B cell (primary cell): Measurements from ENCODE around the gene ZDHHC11. TPM values are rescaled to one million over a fixed set of nuclear protein-coding genes. Genes with fewer than 3 reads are reported as not detected.

Source experiments
- ATAC-seq: fragments of 200-7000 bp; cut with Tn5 transposase; one replicate; pipeline ENCODE4 v1.10.0; 2021; ENCODE audit warnings: low read depth, mild to moderate bottlenecking, moderate number of reproducible peaks, moderate library complexity
- CTCF ChIA-PET: fragments of 350-600 bp; sonication (Branson Sonifier 250); formaldehyde crosslinking; loops from one replicate; lab custom pipeline; 2021; ENCODE audit warnings: antibody characterized with exemption, inconsistent platforms; lab: Charles Lee
- POLR2A ChIA-PET: fragments of 350-600 bp; sonication (Branson Sonifier 250); formaldehyde crosslinking; loops from one replicate; lab custom pipeline; 2021; ENCODE audit warnings: antibody characterized with exemption; lab: Charles Lee
- DNase-seq: peaks from one replicate; pipeline ENCODE4 v3.0.0; 2013
- H2AFZ ChIP-seq: 2 replicates; pipeline ENCODE4 v1.6.1; 2012; ENCODE audit warnings: mild to moderate bottlenecking, low read depth, low read length; ENCODE audit not compliant: insufficient read depth, poor library complexity, severe bottlenecking
- H3K27ac ChIP-seq, 2 donors: 1 replicate in 1 of 2; 2 replicates in 1 of 2; pipeline ENCODE4 v1.5.1; 2012 to 2013; ENCODE audit warnings: low read length in 2 of 2, mild to moderate bottlenecking in 2 of 2, moderate library complexity in 1 of 2
- H3K27me3 ChIP-seq, 4 experiments: fragments of 200-600 bp in 1 of 4; sonication (generic) in 1 of 4; replicated peaks in 1 of 4; 1 replicate in 2 of 4; 2 replicates in 2 of 4; pipeline versions ENCODE4 v1.6.1 to v1.7.0; 2013 to 2016; ENCODE audit warnings: low read length in 3 of 4, mild to moderate bottlenecking in 2 of 4, mixed read lengths in 1 of 4, moderate library complexity in 1 of 4; ENCODE audit not compliant: insufficient read depth in 4 of 4, control insufficient read depth in 3 of 4; ENCODE audit errors: control extremely low read depth in 1 of 4
- H3K36me3 ChIP-seq, 2 experiments: replicated peaks in 1 of 2; 1 replicate in 1 of 2; 2 replicates in 1 of 2; pipeline versions ENCODE4 v1.6.1 to v1.7.1; 2013; ENCODE audit warnings: low read length in 1 of 2; ENCODE audit not compliant: insufficient read depth in 2 of 2, control insufficient read depth in 1 of 2; ENCODE audit errors: control extremely low read depth in 1 of 2, extremely low read depth in 1 of 2
- H3K4me1 ChIP-seq, 2 donors: fragments of 200-600 bp in 1 of 2; sonication (generic) in 1 of 2; 1 replicate in 1 of 2; 2 replicates in 1 of 2; pipeline versions ENCODE4 v1.5.1 to v1.6.1; 2013 to 2017; ENCODE audit warnings: low read length in 2 of 2; ENCODE audit not compliant: control insufficient read depth in 2 of 2, insufficient read depth in 2 of 2
- H3K4me2 ChIP-seq: replicated peaks from 2 replicates; pipeline ENCODE3; 2012; ENCODE audit warnings: mild to moderate bottlenecking, low read depth, low read length; ENCODE audit not compliant: poor library complexity, severe bottlenecking
- H3K4me3 ChIP-seq, 5 experiments: fragments of 200-600 bp in 1 of 5; sonication (generic) in 1 of 5; 1 replicate in 3 of 5; 2 replicates in 2 of 5; pipeline versions ENCODE4 v1.5.1 to v1.7.0; 2011 to 2016; ENCODE audit warnings: low read length in 4 of 5, mild to moderate bottlenecking in 4 of 5, low read depth in 2 of 5, control low read depth in 1 of 5, moderate library complexity in 1 of 5; ENCODE audit not compliant: insufficient read depth in 1 of 5; ENCODE audit errors: control extremely low read depth in 1 of 5, extremely low read depth in 1 of 5
- H3K79me2 ChIP-seq: fragments of 200-600 bp; sonication (generic); one replicate; pipeline ENCODE4 v1.6.0; 2016; ENCODE audit warnings: low read length; ENCODE audit not compliant: control insufficient read depth, insufficient read depth
- H3K9ac ChIP-seq: fragments of 200-600 bp; sonication (generic); 2 replicates; pipeline ENCODE4 v1.6.1; 2017; ENCODE audit warnings: mild to moderate bottlenecking, low read length, moderate library complexity
- H3K9me3 ChIP-seq, 3 donors: one replicate each; pipeline versions ENCODE4 v1.6.1 to v1.7.1; 2013; ENCODE audit warnings: low read length in 2 of 3; ENCODE audit not compliant: control insufficient read depth in 2 of 3, insufficient read depth in 1 of 3; ENCODE audit errors: control extremely low read depth in 1 of 3
- H4K20me1 ChIP-seq: 2 replicates; pipeline ENCODE4 v1.6.0; 2012; ENCODE audit warnings: mild to moderate bottlenecking, low read length; ENCODE audit not compliant: insufficient read depth, control insufficient read depth, poor library complexity, severe bottlenecking
- H3K27ac Mint-ChIP-seq: one replicate; pipeline ENCODE4 v1.8.0; 2021; ENCODE audit warnings: mixed read lengths
- H3K27me3 Mint-ChIP-seq: one replicate; pipeline ENCODE4 v1.8.0; 2021; ENCODE audit warnings: mixed read lengths
- H3K4me1 Mint-ChIP-seq: one replicate; pipeline ENCODE4 v1.8.0; 2021; ENCODE audit warnings: mixed read lengths
- H3K4me3 Mint-ChIP-seq: one replicate; pipeline ENCODE4 v1.8.0; 2021; ENCODE audit warnings: mixed read lengths
- H3K9me3 Mint-ChIP-seq: one replicate; pipeline ENCODE4 v1.8.0; 2022; ENCODE audit warnings: mixed read lengths; ENCODE audit not compliant: insufficient read depth
- EZH2 ChIP-seq: IDR thresholded peaks from 2 replicates; pipeline ENCODE4 v1.6.1; 2012; ENCODE audit warnings: borderline replicate concordance, low read depth, mild to moderate bottlenecking, moderate library complexity, low read length; ENCODE audit not compliant: insufficient read depth, poor library complexity, severe bottlenecking
- WGBS: methylation state at CpG from one replicate; pipeline ENCODE4 v1.1.5; 2013; ENCODE audit warnings: missing lambda C conversion rate; ENCODE audit not compliant: insufficient coverage; 5-methylcytosine and 5-hydroxymethylcytosine counted together
- intact Hi-C: fragments of 100-400 bp; cut with micrococcal nuclease; formaldehyde crosslinking; loops from one replicate; pipeline ENCODE4 v1.10.0; 2022
- polyA plus RNA-seq: library from polyadenylated mRNA; depleted of rRNA; stranded (reverse); fragments of >200 nt; gene quantifications from 2 replicates; pipeline ENCODE4 v1.2.3, GENCODE V29; 2012
- total RNA-seq, 2 donors: library from RNA; stranded (reverse); fragments of 120-200 nt in 1 of 2; gene quantifications; 1 replicate in 1 of 2; 2 replicates in 1 of 2; pipeline versions ENCODE4 v1.2.3 to v1.2.4, GENCODE V29; 2013 to 2022
- TF ChIP-seq, protein P1 (sequence below): fragments of 200-600 bp; IDR thresholded peaks from one replicate; pipeline ENCODE4 v1.8.0; 2022; ENCODE audit warnings: antibody characterized with exemption, mild to moderate bottlenecking

Gene ZDHHC11
- total and polyA plus RNA-seq, 2 donors (not counting 1 experiment from before 2014, with no cell fraction given), result 0.69 to 3.0 TPM

DNA sequence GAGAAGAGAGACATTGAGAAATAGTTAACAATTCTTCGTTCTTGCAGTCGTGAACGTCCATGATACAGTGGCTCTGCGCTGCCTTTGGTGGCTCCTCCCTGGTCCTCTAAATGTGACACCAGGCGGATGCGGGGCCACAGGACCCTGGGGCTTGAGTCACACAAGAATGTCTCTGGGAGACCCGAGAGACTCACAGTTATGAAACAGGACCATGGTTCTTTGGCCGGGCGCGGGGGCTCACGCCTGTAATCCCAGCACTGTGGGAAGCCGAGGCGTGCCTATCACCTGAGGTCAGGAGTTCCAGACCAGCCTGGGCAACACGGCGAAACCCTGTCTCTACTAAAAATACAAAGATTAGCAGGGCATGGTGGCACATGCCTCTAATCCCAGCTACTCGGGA lies 767 bp upstream of the ZDHHC11 start:
- Mint-ChIP-seq H3K9me3 (no peaks in the 10 kb centered on the region), H3K4me1 (peaks cover 4% of the 10 kb centered on the region), H3K27ac (no peak overlapping the region), H3K27me3 (peaks cover 6% of the 10 kb centered on the region), H3K4me3 (no peak overlapping the region)
- POLR2A ChIA-PET, result no interaction called here
- Histone ChIP-seq H2AFZ (no peak overlapping the region), H3K27me3 (peaks cover 0 to 3% (median 0%) of the 10 kb centered on the region in 4 experiments), H3K79me2 (no peaks in the 10 kb centered on the region), H3K4me3 (no peak overlapping the region), H3K36me3 (no peaks in the 10 kb centered on the region), H4K20me1 (no peaks in the 10 kb centered on the region), H3K4me1 (no peaks in the 10 kb centered on the region), H3K4me2 (no peak overlapping the region), H3K27ac (no peak overlapping the region), H3K9me3 (no peaks in the 10 kb centered on the region), H3K9ac (no peak overlapping the region)
- CTCF ChIA-PET, result no interaction called here
- no peak for ATAC-seq
- intact Hi-C loops, result no loop called here
- TF ChIP-seq, protein P1, sequence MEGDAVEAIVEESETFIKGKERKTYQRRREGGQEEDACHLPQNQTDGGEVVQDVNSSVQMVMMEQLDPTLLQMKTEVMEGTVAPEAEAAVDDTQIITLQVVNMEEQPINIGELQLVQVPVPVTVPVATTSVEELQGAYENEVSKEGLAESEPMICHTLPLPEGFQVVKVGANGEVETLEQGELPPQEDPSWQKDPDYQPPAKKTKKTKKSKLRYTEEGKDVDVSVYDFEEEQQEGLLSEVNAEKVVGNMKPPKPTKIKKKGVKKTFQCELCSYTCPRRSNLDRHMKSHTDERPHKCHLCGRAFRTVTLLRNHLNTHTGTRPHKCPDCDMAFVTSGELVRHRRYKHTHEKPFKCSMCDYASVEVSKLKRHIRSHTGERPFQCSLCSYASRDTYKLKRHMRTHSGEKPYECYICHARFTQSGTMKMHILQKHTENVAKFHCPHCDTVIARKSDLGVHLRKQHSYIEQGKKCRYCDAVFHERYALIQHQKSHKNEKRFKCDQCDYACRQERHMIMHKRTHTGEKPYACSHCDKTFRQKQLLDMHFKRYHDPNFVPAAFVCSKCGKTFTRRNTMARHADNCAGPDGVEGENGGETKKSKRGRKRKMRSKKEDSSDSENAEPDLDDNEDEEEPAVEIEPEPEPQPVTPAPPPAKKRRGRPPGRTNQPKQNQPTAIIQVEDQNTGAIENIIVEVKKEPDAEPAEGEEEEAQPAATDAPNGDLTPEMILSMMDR, result no peak
- TF ChIP-seq EZH2, result no peak
- WGBS, result 91% methylated on average over 16 of the region's 16 CpGs
- DNase-seq, result no peak

DNA sequence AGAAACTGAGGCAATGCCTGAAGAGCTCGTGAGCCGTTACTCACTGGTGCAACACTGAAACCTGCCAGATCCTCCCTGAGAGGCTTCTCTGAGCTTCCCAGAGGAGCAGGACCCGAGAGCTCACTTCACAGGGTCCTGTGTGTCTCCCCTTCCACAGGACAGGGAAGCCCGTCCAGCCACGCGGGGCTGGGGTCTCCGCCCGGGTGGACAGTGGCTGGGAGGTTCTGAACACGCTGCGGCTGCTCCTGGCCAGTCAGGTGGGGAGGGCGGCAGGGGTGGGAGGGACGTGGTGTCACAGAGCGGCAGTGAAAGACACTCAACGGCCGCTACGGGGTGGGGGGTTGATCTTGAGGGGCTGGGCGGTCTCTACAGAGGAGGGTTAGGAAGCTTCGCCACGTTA lies 290 bp upstream of the ZDHHC11 start:
- Histone ChIP-seq H3K9me3 (no peaks in the 10 kb centered on the region), H3K4me2 (no peak overlapping the region), H3K36me3 (no peaks in the 10 kb centered on the region), H3K4me1 (no peaks in the 10 kb centered on the region), H4K20me1 (no peaks in the 10 kb centered on the region), H3K27ac (no peak overlapping the region), H3K4me3 (no peak overlapping the region), H3K79me2 (no peaks in the 10 kb centered on the region), H2AFZ (no peak overlapping the region), H3K9ac (no peak overlapping the region), H3K27me3 (peaks cover 0 to 3% (median 0%) of the 10 kb centered on the region in 4 experiments)
- intact Hi-C loops, result no loop called here
- no peak overlapping the region for H3K4me3 Mint-ChIP-seq
- no peak for DNase-seq
- ATAC-seq, result no peak
- H3K27me3 Mint-ChIP-seq, result peaks cover 6% of the 10 kb centered on the region
- peaks cover 6% of the 10 kb centered on the region for H3K4me1 Mint-ChIP-seq
- POLR2A ChIA-PET, result no interaction called here
- no peak overlapping the region for H3K27ac Mint-ChIP-seq
- no peaks in the 10 kb centered on the region for H3K9me3 Mint-ChIP-seq
- TF ChIP-seq EZH2, result no peak
- TF ChIP-seq, protein P1, result no peak
- 81% methylated on average over 15 of the region's 19 CpGs for WGBS
- CTCF ChIA-PET, result no interaction called here
